AG08395 (cell line): ENCODE measurements around the gene MIS18BP1.
"Not testable (repeated sequence)": the region's sequence is repeated elsewhere in the genome, so short reads cannot be mapped to it uniquely, and the experiment has no call there.

Source experiments
- DNase-seq: peaks from one replicate; pipeline ENCODE4 v3.0.0; 2012; ENCODE audit warnings: mixed read lengths, low spot score

Gene MIS18BP1

DNA sequence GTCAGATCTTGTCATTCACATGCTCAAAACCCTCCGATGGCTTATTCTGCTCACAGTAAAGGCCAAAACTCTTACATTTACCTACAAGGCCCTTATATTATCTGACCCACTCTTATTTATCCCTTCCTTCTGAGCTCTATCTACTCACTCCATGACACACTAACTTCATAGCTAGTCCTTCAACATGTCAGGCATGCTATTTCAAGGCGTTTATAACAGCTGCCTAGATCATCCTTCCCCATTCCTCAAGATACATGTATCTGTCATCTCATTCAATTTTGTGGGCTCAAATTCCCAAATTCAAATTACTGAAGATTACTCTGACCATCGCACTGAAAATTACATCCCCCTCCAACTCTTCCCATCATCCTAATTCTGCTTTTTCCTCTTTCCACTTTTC is 6.9 kb downstream of the MIS18BP1 start:
- no peak for DNase-seq

- no peak for DNase-seq
Measured at GRCh38 chr14:45242706-45243105, 10.3 kb downstream of the MIS18BP1 start.

- no peak for DNase-seq
Measured at GRCh38 chr14:45238988-45239387, 14.0 kb downstream of the MIS18BP1 start.

DNA sequence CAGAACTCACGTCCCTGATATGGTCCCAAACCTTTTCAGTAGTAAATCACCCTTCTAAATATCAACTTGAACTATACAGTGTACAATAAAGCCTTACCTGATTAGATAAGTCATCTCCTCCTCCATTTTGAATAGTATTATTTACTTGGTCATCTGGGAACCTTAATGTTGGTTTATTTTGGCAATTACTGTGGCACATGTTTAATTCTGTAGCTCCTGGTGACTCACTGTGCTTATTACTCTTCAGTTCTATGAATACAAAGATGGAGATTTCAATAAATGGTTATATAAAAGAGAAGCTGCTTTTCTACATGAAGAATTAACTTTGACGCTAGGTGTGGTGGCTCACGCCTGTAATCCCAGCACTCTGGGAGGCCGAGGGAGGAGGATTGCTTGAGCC is 25.4 kb downstream of the MIS18BP1 start:
- DNase-seq: no peak

DNA sequence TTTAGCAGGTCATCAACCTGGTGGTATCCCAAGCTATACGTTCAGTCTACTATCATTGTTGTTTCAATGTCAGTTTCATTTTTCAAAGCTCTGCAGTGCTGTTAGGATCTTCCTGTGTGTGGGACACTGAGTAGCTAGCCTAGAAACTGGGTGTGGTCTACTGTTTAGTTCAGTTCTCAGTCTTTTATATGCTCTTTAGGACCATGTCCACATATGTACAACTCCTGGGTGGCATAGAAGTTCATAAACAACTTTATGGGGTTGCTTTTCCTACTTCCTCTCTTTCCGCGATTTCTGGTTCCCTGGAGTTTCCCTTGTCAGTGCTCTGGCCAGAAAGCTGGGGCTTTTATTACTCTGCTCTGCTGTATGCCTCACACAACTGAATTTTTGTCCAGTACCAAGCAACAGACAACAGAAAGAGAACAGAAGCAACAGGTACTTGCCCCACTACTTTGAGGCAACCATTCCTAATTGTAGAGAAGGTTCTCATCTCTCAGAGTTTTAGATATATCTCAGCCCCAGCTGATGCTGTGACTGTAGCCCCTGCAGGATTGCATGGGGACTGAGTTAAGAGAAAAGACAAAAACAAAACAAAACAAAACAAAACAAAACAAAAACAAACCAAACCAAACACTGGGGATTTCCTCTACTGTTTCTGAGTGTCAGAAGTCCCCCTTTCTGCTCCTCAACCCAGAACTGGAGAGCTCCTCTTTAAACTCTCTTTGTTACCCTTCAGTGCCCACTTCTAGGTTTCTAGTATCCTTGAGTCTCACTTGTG is 30.3 kb downstream of the MIS18BP1 start:
- DNase-seq: no peak

- not testable (repeated sequence) for DNase-seq
Measured at GRCh38 chr14:45214341-45214740, 38.7 kb downstream of the MIS18BP1 start.

DNA sequence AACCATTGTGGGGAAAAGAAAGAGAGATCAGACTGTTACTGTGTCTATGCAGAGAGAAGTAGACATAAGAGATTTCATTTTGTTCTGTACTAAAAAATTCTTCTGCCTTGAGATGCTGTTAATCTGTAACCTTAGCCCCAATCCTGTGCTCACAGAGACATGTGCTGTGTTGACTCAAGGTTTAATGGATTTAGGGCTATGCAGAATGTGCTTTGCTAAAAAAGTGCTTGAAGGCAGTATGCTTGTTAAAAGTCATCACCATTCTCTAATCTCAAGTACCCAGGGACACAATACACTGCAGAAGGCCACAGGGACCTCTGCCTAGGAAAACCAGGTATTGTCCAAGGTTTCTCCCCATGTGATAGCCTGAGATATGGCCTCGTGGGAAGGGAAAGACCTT is 39.3 kb downstream of the MIS18BP1 start:
- not testable (repeated sequence) for DNase-seq

DNA sequence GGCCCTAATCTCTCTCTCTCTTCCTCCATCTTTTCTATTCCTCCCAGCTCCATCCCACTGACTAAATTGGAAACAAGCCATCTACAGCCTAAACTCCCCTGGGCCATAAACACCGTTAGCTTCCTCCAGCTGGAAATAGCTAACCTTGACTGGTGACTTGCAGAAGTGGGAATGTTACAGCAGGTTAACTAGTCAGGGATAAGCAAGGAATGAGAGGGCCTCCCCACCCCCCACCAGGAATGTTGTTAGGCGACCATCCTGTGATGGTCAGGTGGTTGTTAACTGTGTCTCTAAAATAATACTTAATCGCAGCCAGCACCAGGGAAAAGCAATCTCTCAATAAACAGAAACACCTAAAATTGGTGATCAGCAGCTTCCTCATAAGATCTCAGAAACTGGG is 40.8 kb downstream of the MIS18BP1 start:
- DNase-seq: no peak

DNA sequence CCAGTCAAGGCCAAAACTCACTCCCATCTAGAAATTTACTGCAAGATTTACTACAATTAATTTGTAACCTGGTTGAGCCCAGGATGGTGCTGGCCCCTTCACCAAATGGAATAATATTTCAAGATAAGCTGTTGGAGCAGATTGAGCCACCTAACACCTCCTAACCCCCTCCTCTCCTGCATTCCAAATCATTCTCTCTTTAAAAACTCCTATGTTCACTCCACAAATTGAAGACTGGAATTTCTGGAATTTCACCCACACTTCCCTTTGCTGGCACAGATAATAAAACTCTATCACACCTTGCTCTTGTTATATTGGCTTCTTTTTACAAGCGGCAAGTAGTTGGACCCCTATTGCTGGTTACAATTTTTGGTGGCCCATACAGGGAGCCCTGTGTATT is 41.7 kb downstream of the MIS18BP1 start:
- no peak for DNase-seq

DNA sequence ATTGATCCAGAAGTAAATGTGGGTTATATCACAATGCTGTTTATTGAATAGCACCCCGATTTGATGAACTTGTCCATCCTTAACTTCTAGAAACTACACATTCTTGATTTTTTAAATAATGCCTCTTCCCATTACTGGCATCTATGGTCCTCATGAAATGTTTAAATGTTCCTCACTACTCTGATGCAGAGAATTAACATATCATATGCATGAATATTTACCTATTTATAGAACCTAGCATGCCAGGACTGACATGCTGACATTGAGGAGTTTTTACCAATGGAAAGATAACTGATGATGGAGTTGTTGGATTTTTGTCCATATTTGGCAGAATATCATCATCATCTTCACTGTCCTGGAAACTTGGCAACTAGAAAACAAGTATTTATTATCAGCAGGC is 42.8 kb downstream of the MIS18BP1 start:
- DNase-seq: no peak

DNA sequence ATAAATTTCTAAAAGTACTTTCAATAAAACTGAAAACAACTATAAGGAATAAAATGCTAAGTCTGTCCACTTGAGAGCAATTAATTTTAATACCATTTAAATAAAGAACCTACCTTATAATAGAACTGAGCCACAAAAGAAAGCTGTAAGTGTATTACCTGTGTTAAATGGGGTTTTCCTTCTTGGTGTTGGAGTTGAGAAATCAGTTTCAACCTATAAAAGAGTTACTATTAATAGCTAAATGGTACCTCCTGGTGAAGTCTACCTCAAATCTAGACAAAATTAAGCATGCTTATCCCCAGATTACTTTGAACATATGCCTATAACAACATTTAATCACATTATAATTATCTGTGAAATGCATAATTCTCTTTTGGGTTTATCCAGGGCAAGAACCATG is 48.8 kb downstream of the MIS18BP1 start:
- no peak for DNase-seq

- DNase-seq: peak; percentile 6
Measured at GRCh38 chr14:45201905-45202304, 51.1 kb downstream of the MIS18BP1 start.

GRCh38 chr14:45199230-45199629 is 53.8 kb downstream of the MIS18BP1 start:
- peak; percentile 12 for DNase-seq

DNA sequence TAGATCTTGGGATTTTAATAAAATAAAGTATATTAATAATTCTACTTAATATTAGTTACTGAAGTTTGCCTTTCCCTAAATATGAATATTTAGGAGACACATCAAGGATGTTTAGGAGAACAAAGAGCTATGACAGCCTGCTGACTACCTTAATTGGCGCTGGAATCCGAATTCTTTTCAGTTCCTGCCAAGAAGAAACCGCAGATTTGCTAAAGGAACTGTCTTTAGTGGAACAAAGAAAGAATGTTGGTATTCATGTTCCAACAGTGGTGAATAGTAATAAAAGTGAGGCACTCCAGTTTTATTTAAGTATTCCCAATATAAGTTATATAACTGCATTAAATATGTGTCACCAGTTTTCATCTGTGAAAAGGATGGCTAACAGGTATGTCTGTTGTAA is 54.5 kb downstream of the MIS18BP1 start:
- DNase-seq: peak; percentile 3

- DNase-seq: no peak
Measured at GRCh38 chr14:45194964-45195363, 58.0 kb downstream of the MIS18BP1 start.

GRCh38 chr14:45185100-45185814 is 67.7 kb downstream of the MIS18BP1 start:
- peak; percentile 15 for DNase-seq

DNA sequence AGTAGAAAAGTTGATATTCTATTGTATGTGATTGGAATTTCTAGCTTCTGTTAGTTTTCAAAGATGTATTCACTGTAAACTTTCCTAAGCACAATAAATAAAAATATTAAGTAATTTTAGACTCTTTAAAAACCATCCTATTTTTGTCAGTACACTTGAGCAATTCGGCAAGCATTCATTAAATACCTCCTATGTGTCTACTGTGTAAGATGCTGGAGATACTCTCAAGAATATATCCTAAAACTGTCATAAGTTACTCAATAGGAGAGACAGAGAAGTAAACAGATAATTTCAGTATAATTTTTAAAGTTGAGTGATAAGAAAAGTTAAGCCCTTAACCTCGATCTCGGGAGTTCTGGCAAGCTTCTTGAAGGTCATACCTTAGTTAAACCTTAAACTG is 71.2 kb downstream of the MIS18BP1 start:
- DNase-seq: no peak

DNA sequence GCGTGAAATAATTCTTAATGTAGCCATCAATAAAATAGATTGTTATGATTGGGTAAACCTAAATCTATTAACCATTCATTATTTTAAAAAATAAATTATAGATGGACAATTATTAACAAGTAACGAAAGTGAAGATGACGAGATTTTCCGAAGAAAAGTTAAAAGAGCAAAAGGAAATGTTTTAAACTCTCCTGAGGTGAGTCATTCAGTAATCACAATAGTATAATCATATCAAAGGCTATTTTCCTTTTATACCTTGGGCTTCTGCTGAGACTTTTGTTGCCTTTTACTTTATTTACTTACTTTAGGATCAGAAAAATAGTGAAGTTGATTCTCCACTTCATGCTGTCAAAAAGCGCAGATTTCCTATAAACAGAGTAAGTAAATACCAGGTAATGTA is 71.7 kb downstream of the MIS18BP1 start:
- DNase-seq: no peak

DNA sequence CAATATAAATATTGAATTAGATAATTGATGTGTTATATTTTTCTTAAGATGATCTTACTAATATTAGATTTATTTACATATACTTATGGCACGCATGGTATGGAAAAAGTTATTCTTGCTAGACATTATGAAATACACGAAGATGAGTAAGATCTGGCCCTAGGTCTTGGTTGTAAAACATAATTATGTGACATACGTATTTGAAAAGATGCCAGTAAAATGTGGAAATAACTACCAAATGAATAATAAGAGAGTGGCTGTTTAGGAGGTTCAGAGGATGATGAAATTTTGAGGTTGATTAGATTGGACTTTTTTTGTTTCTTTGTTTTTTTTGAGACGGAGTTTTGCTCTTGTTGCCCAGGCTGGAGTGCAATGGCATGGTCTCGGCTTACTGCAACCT is 75.9 kb downstream of the MIS18BP1 start:
- DNase-seq: peak; percentile 13

- DNase-seq: no peak
Measured at GRCh38 chr14:45169906-45170305, 83.1 kb downstream of the MIS18BP1 start.

DNA sequence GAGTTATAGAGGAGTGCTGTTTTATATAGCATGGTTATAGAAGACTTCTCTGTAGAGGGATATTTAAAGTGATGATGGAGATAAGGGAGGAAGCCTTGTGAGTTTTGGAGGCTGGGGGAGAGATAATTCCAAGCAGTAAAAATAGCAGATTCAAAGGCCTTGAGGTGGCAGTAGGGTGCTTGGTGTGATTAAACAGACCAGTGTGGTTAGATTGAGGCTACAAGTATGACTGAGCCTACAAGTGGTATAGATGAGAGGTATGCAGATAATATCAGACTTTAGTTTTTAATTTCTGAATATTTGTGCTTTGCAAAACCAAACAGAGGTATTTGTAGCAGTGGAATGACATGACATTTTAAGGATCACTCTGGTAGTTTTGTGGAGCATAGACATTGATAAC is 96.9 kb downstream of the MIS18BP1 start:
- no peak for DNase-seq
